IMR-90 (cell line): ENCODE results near the gene CYP4F3. TPM values are rescaled to one million over a fixed set of nuclear protein-coding genes. Genes with fewer than 3 reads are reported as not detected.

Source experiments
- ATAC-seq: fragments of 200-7000 bp; cut with Tn5 transposase; 2 replicates; pipeline ENCODE4 v1.9.1; 2020; ENCODE audit warnings: low read depth, mild to moderate bottlenecking, moderate library complexity
- BruUV-seq: library from RNA; stranded (reverse); fragments of 400-500 nt; replicated peaks from 2 replicates; lab custom pipeline; 2021; lab: Mats Ljungman, UMichigan
- CTCF ChIA-PET: fragments of 300-600 bp; formaldehyde crosslinking; extraction: SDS; loops from one replicate; lab custom pipeline; 2021; ENCODE audit warnings: antibody characterized with exemption; lab: Yijun Ruan, JAX
- POLR2A ChIA-PET: fragments of 300-600 bp; sonication (Branson Sonifier 250); formaldehyde crosslinking; loops from one replicate; lab custom pipeline; 2022; ENCODE audit warnings: antibody characterized with exemption; ENCODE audit not compliant: unreplicated experiment; lab: Charles Lee
- DNase-seq: peaks from one replicate; pipeline ENCODE4 v3.0.0; 2013
- H2AFZ ChIP-seq: replicated peaks from 2 replicates; pipeline ENCODE3; 2013; ENCODE audit warnings: low read length, mild to moderate bottlenecking; ENCODE audit not compliant: poor library complexity
- H2AK5ac ChIP-seq: 2 replicates; pipeline ENCODE4 v1.6.1; 2013; ENCODE audit warnings: low read depth, low read length, inconsistent platforms
- H2AK9ac ChIP-seq: replicated peaks from 2 replicates; pipeline ENCODE3; 2013; ENCODE audit warnings: mild to moderate bottlenecking, low read depth, low read length, moderate library complexity; ENCODE audit not compliant: poor library complexity
- H2BK120ac ChIP-seq: 2 replicates; pipeline ENCODE4 v1.6.1; 2013; ENCODE audit warnings: low read depth, low read length, inconsistent platforms
- H2BK15ac ChIP-seq: 3 replicates; pipeline ENCODE4 v1.6.1; 2013; ENCODE audit warnings: low read depth, low read length, inconsistent platforms
- H2BK20ac ChIP-seq: 2 replicates; pipeline ENCODE4 v1.6.1; 2013; ENCODE audit warnings: low read depth, mild to moderate bottlenecking, inconsistent platforms, low read length, moderate library complexity
- H2BK5ac ChIP-seq: 2 replicates; pipeline ENCODE4 v1.6.1; 2013; ENCODE audit warnings: mild to moderate bottlenecking, low read depth, low read length, inconsistent platforms; ENCODE audit not compliant: poor library complexity, severe bottlenecking
- H3K14ac ChIP-seq: replicated peaks from 2 replicates; pipeline ENCODE4 v1.6.1; 2013; ENCODE audit warnings: low read depth, low read length, inconsistent platforms
- H3K18ac ChIP-seq: 2 replicates; pipeline ENCODE4 v1.6.1; 2013; ENCODE audit warnings: low read depth, low read length, control low read depth
- H3K23ac ChIP-seq: 2 replicates; pipeline ENCODE4 v1.6.1; 2013; ENCODE audit warnings: low read depth, low read length, inconsistent platforms
- H3K27ac ChIP-seq: 2 replicates; pipeline ENCODE4 v1.5.1; 2013; ENCODE audit warnings: mild to moderate bottlenecking, control low read depth, low read length; ENCODE audit not compliant: insufficient read depth
- H3K27me3 ChIP-seq: 2 replicates; pipeline ENCODE4 v1.6.1; 2013; ENCODE audit warnings: low read length; ENCODE audit not compliant: control insufficient read depth, insufficient read depth
- H3K36me3 ChIP-seq: 2 replicates; pipeline ENCODE4 v1.6.1; 2013; ENCODE audit warnings: low read length, mixed read lengths; ENCODE audit not compliant: control insufficient read depth, insufficient read depth
- H3K4ac ChIP-seq: 2 replicates; pipeline ENCODE4 v1.6.1; 2013; ENCODE audit warnings: low read depth, low read length, inconsistent platforms
- H3K4me1 ChIP-seq: 2 replicates; pipeline ENCODE4 v1.6.1; 2013; ENCODE audit warnings: low read length, mixed read lengths; ENCODE audit not compliant: control insufficient read depth, insufficient read depth
- H3K4me2 ChIP-seq: 2 replicates; pipeline ENCODE4 v1.6.1; 2013; ENCODE audit warnings: low read depth, mild to moderate bottlenecking, control low read depth, low read length, moderate library complexity
- H3K4me3 ChIP-seq: 2 replicates; pipeline ENCODE4 v1.5.1; 2013; ENCODE audit warnings: low read depth, mild to moderate bottlenecking, control low read depth, low read length, moderate library complexity; ENCODE audit not compliant: insufficient read depth
- H3K56ac ChIP-seq: 2 replicates; pipeline ENCODE4 v1.6.1; 2013; ENCODE audit warnings: low read length, inconsistent platforms; ENCODE audit not compliant: insufficient read depth; ENCODE audit errors: extremely low read depth
- H3K79me1 ChIP-seq, 2 experiments: 2 replicates each; pipeline ENCODE4 v1.6.1; 2013; ENCODE audit warnings: low read length in 2 of 2, inconsistent platforms in 1 of 2, low read depth in 1 of 2
- H3K9ac ChIP-seq: 2 replicates; pipeline ENCODE4 v1.6.1; 2013; ENCODE audit warnings: low read depth, low read length, control low read depth
- H3K9me1 ChIP-seq: 2 replicates; pipeline ENCODE4 v1.6.1; 2013; ENCODE audit warnings: low read length, inconsistent platforms; ENCODE audit not compliant: insufficient read depth
- H3K9me3 ChIP-seq: 2 replicates; pipeline ENCODE4 v1.6.1; 2013; ENCODE audit warnings: low read length; ENCODE audit not compliant: control insufficient read depth, insufficient read depth
- H4K20me1 ChIP-seq: 2 replicates; pipeline ENCODE4 v1.6.1; 2013; ENCODE audit warnings: low read length, inconsistent platforms; ENCODE audit not compliant: insufficient read depth
- H4K5ac ChIP-seq: 2 replicates; pipeline ENCODE4 v1.6.1; 2013; ENCODE audit warnings: mild to moderate bottlenecking, low read depth, low read length, control low read depth
- H4K8ac ChIP-seq, 2 experiments: 2 replicates each; pipeline ENCODE4 v1.6.1; 2013; ENCODE audit warnings: low read depth in 2 of 2, low read length in 2 of 2, control low read depth in 1 of 2, inconsistent platforms in 1 of 2
- H4K91ac ChIP-seq: 2 replicates; pipeline ENCODE4 v1.6.1; 2013; ENCODE audit warnings: low read depth, low read length, inconsistent platforms; ENCODE audit not compliant: insufficient read depth
- CHD1 ChIP-seq: IDR thresholded peaks from 2 replicates; pipeline ENCODE4 v1.6.1; 2012; ENCODE audit warnings: low read depth, low read length, improper control_type of control experiment
- ELK1 ChIP-seq: fragments of 150-350 bp; IDR thresholded peaks from 2 replicates; pipeline ENCODE4 v1.6.1; 2016; ENCODE audit warnings: low read depth, mild to moderate bottlenecking, low read length, moderate library complexity, borderline replicate concordance
- WGBS, 2 experiments: methylation state at CpG; one replicate each; pipeline versions ENCODE4 v1.1.5 to v1.1.7; 2013; ENCODE audit warnings: missing lambda C conversion rate in 2 of 2; ENCODE audit not compliant: insufficient read length in 1 of 2; ENCODE audit errors: extremely low coverage in 2 of 2; 5-methylcytosine and 5-hydroxymethylcytosine counted together
- dilution Hi-C: fragments of 300-500 bp; cut with HindIII; formaldehyde crosslinking; loops from one replicate; pipeline ENCODE4 v1.14.3; 2018; ENCODE audit warnings: low sequenced_read_pairs; ENCODE audit not compliant: unreplicated experiment
- in situ Hi-C: fragments of 300-500 bp; cut with MboI; formaldehyde crosslinking; loops from 3 replicates; pipeline ENCODE4 v1.14.3; 2019; ENCODE audit warnings: low sequenced_read_pairs, inconsistent platforms, mixed read lengths
- intact Hi-C: fragments of 100-400 bp; cut with micrococcal nuclease; formaldehyde crosslinking; loops from 2 replicates; pipeline ENCODE4 v1.10.0; 2022
- polyA plus RNA-seq, 3 experiments: library from polyadenylated mRNA; depleted of rRNA; stranded (reverse); fragments of >200 nt; gene quantifications; 2 replicates each; pipeline ENCODE4 v1.2.3, GENCODE V29; 2012; ENCODE audit warnings: low replicate concordance in 1 of 3
- total RNA-seq: library from RNA; depleted of rRNA; stranded (reverse); fragments of >200 nt; gene quantifications from 2 replicates; pipeline ENCODE4 v1.2.3, GENCODE V29; 2012

The CYP4F3 gene
- total and polyA plus RNA-seq, 2 of the 4 experiments (the other 2 are of a cell fraction): not detected

- Histone ChIP-seq H3K27ac (no peak overlapping the region), H3K14ac (no peak overlapping the region), H4K20me1 (no peaks in the 10 kb centered on the region), H2AK5ac (no peak overlapping the region), H3K36me3 (no peaks in the 10 kb centered on the region), H4K91ac (no peak overlapping the region), H2AK9ac (no peak overlapping the region), H3K9ac (no peak overlapping the region), H3K9me3 (peaks cover 7% of the 10 kb centered on the region; the same call in 1 of the 2 replicates), H3K4me2 (no peak overlapping the region), H3K23ac (no peak overlapping the region), H2AFZ (no peak overlapping the region), H2BK120ac (no peak overlapping the region), H3K18ac (no peak overlapping the region), H3K79me1 (no peaks in the 10 kb centered on the region), H2BK5ac (no peak overlapping the region), H3K4me1 (no peaks in the 10 kb centered on the region), H3K4ac (no peak overlapping the region), H3K27me3 (no peaks in the 10 kb centered on the region), H3K56ac (no peak overlapping the region), H3K4me3 (no peak overlapping the region), H2BK20ac (no peak overlapping the region), H2BK15ac (no peak overlapping the region), H4K8ac (no peak overlapping the region), H4K5ac (no peak overlapping the region), H3K9me1 (no peaks in the 10 kb centered on the region)
- intact Hi-C loops (no loop called here), in situ Hi-C loops (no loop called here), dilution Hi-C loops (no loop called here)
- no peak for TF ChIP-seq ELK1
- TF ChIP-seq CHD1: no peak
- ChIA-PET POLR2A (no interaction called here), CTCF (no interaction called here)
- DNase-seq (no peak), ATAC-seq (no peak)
- BruUV-seq: no TSS peak
- WGBS, 2 experiments: 0% methylated on average over 6 of the region's 9 CpGs; no CpG with 5 or more reads in 1 of the 2 experiments
These were observed 16.9 kb upstream of the CYP4F3 start for GRCh38 chr19:15623711-15624318.
